Right renal cortex interstitium (tissue), 3 donors: Measurements from ENCODE around the gene EFCAB8. TPM values are rescaled to one million over a fixed set of nuclear protein-coding genes. Genes with fewer than 3 reads are reported as not detected.
"Not testable (repeated sequence)": the region's sequence is repeated elsewhere in the genome, so short reads cannot be mapped to it uniquely, and the experiment has no call there.

Experiments
- DNase-seq, 3 donors: peaks; one replicate each; pipeline ENCODE4 v3.0.0-alpha.2; 2013; ENCODE audit warnings: low read depth in 3 of 3, low spot score in 2 of 3
- polyA plus RNA-seq, 3 donors: library from polyadenylated mRNA; unstranded; fragments of 120-200 nt; gene quantifications; one replicate each; pipeline ENCODE4 v1.2.1, GENCODE V29; 2013; ENCODE audit not compliant: insufficient read length in 3 of 3

Gene EFCAB8
- polyA plus RNA-seq, 3 donors = 0.06 to 0.33 TPM; not detected in 1

- no peak for DNase-seq
These were observed 19.3 kb upstream of the EFCAB8 start for GRCh38 chr20:32839227-32839981.

- no peak for DNase-seq
These were observed 18.8 kb upstream of the EFCAB8 start for GRCh38 chr20:32839982-32840285.

GRCh38 chr20:32841174-32841573 is 17.5 kb upstream of the EFCAB8 start:
- DNase-seq = no peak

DNA sequence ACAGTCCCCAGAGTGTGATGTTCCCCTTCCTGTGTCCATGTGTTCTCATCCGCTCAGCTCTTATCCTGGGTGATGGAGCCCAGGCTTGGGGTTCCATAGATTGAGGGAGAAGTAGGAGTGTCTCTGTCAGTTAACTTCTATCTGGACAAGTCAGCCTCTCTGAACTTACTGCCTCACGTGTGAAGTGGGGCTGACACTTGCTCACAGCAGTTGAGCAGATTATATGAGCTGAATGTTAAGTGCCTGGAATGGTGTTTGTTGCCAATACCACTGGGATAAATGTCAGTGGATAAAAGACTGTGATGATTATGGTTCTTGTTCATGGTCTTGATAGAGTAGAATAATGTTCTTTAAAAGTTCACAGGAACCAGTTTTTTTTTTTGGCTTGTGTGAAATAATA is 17.1 kb upstream of the EFCAB8 start:
- no peak for DNase-seq

- DNase-seq = no peak
These were observed 15.8 kb upstream of the EFCAB8 start for GRCh38 chr20:32842688-32843524.

GRCh38 chr20:32845786-32846185 is 12.9 kb upstream of the EFCAB8 start:
- DNase-seq = no peak

DNA sequence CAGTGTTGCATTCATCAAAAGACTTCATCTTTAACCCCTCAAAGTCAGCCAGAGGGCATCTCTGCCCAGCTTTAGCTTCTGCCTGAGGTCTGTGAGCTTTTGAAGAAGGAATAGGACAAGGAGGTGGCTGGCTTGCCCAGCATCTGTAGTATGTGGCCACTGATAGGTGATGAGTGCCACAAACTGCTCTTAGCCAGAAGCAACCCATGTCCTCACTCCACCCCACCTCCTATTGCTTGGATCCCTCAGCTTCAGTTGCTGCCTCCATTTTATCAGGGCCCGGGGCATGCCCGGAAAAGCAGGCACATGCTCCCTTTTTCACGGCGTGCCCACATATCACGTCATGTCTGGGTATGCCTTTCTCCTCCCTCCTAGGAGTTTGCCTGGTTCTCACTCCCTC is 11.9 kb upstream of the EFCAB8 start:
- DNase-seq = no peak

DNA sequence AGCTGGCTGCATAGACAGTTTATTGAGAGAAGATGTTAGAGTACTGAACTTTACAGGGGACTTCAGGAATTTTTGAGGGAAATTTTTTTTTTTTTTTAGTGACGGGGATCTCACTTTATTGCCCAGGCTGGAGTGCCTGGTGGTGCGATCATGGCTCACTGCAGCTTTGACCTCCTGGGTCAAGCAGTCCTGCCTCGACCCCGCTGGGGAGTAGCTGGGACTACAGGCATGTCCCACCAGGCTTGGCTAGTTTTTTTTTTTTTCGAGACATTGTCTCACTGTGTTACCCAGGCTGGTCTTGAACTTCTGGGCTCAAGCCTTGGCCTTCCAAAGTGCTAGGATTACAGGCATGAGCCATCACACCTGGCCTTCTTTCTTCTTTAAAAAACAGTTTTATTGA is 10.8 kb upstream of the EFCAB8 start:
- DNase-seq = no peak

DNA sequence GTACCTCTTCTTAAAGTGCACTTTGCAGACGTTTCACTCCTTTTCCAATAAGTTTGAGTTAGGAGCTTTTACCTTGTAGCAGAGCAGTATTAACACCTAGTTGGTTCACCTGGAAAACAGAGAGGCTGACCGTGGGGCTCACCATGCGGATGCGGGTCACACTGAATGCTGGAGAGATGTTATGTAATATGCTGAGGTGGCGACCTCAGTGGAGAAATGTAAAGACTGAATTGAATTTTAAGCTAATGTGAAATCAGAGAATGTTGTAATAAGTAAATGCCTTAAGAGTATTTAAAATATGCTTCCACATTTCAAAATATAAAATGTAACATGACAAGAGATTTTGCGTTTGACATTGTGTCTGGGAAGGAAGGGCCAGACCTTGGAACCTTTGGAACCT is 9.9 kb upstream of the EFCAB8 start:
- DNase-seq = no peak

GRCh38 chr20:32849577-32849976 is 9.1 kb upstream of the EFCAB8 start:
- DNase-seq = no peak

GRCh38 chr20:32855387-32855786 is 3.3 kb upstream of the EFCAB8 start:
- no peak for DNase-seq

DNA sequence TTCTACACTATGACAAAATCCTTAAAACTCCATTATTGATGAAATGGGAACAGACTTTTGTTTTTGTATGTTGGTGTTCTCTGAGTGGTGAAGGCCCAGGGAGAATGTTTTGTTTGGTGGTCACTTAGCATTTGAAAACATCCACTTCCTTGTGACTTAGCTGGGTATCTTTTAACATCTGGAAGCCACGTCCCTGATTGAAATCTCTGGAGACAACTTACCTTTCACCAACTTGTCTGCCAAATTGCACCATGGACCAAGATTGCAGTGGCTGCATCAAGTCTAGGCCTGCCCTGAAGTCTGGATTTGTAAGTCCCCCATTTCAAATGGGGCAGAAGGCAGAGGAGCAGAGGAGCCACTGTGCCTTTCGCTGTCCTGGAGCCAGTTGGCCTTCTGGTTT is 534 bp upstream of the EFCAB8 start:
- DNase-seq = no peak

DNA sequence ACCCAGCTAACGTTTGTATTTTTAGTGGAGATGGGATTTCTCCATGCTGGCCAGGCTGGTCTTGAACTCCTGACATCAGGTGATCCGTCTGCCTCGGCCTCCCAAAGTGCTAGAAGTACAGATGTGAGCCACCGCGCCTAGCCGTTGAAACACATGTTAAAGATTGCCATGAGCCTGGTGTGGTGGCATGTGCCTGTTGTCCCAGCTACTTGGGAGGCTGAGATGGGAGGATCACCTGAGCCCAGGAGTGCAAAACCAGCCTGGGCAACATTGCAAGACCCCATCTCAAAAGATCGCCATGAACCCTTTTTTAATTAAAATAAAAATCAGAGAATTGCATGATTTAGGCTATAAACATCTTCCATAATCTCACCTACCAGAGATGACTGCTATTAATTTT is 2.7 kb downstream of the EFCAB8 start:
- DNase-seq = no peak

DNA sequence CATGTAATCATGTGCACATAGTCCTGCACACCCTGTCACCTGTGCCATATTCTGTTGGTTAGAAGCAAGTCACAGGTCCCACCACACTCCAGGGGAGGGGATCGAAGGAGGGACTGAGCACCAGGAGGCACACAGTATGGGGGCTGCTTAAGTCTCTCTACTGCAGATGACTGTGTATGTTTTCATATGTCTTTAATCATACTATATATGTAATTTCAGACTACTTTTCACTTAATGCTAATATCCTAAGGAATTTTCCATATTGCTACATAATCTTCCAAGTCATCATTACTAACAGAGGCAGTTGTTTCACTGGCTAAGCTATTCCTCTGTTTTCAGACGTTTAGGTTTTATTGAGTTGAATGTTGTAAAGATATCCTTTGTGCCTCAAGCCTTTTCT is 10.8 kb downstream of the EFCAB8 start:
- no peak for DNase-seq

GRCh38 chr20:32870526-32870925 is 11.8 kb downstream of the EFCAB8 start:
- DNase-seq = not testable (repeated sequence)

DNA sequence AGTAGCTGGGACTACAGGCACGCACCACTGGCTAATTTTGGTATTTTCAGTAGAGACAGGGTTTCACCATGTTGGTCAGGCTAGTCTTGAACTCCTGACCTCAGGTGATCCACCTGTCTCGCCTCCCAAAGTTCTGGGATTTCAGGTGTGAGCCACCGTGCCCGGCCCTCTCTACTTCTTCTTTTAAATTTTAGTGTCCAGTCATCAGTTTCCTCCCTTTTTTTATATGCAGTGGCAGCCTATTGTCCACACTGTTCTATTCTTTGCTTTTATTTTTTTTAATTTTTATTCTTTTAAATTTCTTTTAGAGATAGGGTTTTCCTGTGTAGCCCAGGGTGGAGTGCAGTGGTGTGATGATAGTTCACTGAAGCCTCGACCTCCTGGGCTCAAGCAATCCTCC is 12.3 kb downstream of the EFCAB8 start:
- DNase-seq = no peak

GRCh38 chr20:32871627-32872160 is 13.0 kb downstream of the EFCAB8 start:
- DNase-seq = no peak

GRCh38 chr20:32872266-32872665 is 13.5 kb downstream of the EFCAB8 start:
- DNase-seq = no peak

DNA sequence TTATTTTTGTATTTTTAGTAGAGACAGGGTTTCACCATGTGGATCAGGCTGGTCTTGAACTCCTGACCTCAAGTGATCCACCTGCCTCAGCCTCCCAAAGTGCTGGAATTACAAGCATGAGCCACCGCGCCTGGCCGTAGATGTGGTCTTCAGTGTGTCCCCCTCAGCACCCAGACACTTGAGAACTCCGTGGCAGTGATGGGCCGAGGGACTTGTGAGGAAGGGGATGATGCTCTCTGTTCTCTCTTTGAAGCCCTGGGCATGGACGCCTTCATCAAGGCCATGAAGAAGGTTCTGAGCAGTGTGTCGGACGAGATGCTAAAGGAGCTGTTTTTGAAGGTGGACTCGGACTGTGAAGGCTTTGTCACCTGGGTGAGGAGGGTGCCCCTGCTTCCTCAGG is 16.9 kb downstream of the EFCAB8 start:
- DNase-seq = no peak

DNA sequence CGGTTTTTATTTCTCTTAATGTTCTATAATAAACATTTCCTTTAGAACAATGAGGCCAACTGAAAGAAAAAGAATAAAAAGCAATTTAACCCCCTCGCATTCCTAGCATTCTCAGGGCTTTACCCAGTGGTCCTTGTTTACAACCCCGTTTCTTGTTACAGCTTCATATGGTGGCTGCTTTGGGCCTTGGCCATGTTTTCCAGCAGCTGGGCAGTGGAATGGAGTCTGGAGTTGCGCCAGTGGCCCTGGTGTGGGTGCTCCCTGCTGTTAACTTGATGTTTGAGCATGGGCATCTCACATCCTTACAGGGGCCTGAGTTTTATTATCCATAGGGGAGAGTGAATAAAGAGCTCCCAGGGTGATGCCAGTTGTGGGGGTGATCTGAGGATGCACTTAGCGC is 18.8 kb downstream of the EFCAB8 start:
- DNase-seq = no peak

DNA sequence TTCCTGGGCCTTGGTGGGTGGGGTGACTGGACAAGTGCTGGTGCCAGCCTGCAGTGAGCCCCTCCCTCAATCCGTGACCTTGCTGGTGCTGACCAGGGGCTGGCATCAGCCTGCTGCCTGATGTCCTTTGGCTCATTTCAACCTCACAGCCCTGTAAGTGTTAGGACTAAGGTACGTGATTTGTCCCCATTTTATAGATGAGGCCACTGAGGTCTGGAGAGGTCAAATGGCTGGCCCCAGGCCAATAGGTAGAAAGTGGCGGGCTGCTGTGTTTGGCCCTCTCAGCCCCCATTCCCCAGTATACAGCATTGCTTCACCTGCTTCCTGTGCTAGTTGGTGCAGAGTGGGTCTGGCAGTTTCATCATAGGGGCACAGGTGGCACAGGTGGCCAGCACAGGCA is 20.1 kb downstream of the EFCAB8 start:
- no peak for DNase-seq

DNA sequence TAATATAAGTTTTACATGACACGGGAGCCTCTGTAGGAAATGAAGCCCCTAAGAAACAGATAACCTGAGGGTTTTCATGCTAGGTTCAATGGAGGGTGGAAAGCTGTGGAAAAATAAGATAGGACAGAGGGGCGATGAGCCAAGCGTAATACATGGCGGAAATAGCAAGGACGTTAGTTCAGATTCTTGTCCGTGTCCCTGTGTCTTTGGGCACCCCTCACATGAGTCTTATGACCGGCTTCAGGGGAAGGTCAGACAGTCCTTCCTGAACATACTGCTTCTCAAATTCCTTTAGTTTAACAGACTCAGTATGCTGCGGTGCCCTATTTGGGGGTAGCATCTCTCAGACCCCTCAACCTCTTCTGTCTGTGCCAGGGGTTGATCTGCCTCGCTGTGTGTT is 20.8 kb downstream of the EFCAB8 start:
- no peak for DNase-seq
